Measurements from ENCODE around the gene CFAP90. TPM values are rescaled to one million over a fixed set of nuclear protein-coding genes. Genes with fewer than 3 reads are reported as not detected.

The CFAP90 gene
- polyA plus RNA-seq, 1 of the 3 experiments (the other 2 are of a cell fraction): 0.10 TPM

DNA sequence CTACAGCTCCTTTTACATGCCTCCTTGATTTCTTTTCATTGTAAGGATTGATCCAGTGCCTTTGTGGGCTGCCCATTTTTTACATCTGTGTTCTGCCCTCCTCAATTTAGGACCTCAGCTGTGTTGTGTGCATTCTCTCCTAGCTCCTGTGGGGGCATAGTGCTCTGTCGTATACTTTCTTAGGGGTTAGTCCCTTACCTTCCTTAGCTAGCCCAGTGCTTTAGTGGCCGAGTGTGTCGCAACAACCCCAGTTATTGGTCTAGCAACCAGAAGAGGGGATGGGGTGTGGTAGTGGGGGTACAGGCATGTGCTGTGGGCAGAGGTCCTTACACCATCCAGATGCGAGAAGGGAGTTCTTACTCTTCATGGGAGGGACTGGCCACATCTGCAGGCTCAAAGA lies 30.2 kb upstream of the CFAP90 start:
- no peak overlapping the region for H3K4me2 ChIP-seq
- H3K36me3 ChIP-seq (replicated peaks in 1 of 2; ENCODE audit: control insufficient read depth in 1 of 2, insufficient read depth in 2 of 2, low read length in 1 of 2): peaks cover 55 to 81% of the 10 kb centered on the region in 2 experiments
- no peak overlapping the region for H3K4me3 ChIP-seq (ENCODE audit: low read depth in 2 of 2, low read length in 1 of 2)
- H3K27ac ChIP-seq (ENCODE audit: low read depth in 2 of 2, low read length in 1 of 2): no peak overlapping the region
- no peaks in the 10 kb centered on the region for H3K9me3 ChIP-seq
- H3F3A ChIP-seq (replicated peaks; ENCODE audit: insufficient read depth): peaks cover 3% of the 10 kb centered on the region
- no peak overlapping the region for H3K9ac ChIP-seq
- no peaks in the 10 kb centered on the region for H3K9me2 ChIP-seq
- H3K27me3 ChIP-seq (ENCODE audit: insufficient read depth): no peaks in the 10 kb centered on the region
- CTCF ChIA-PET: no interaction called here
- H3K4me1 ChIP-seq (ENCODE audit: control insufficient read depth in 1 of 2, insufficient read depth in 2 of 2, low read depth in 1 of 2, low read length in 1 of 2): peaks cover 0 to 5% of the 10 kb centered on the region in 2 experiments; a peak in 2 of 4 replicates
- POLR2A ChIA-PET: no interaction called here
- H2AFZ ChIP-seq (ENCODE audit: low read depth): no peak overlapping the region
- H4K20me1 ChIP-seq (ENCODE audit: insufficient read depth): no peaks in the 10 kb centered on the region
- peaks cover 9% of the 10 kb centered on the region; the same call in 1 of the 2 replicates for H3K79me2 ChIP-seq (ENCODE audit: insufficient read depth)
- no peak for DNase-seq
- WGBS (ENCODE audit: low lambda C conversion rate): 91% methylated on average over 4 of the region's 4 CpGs
- TF ChIP-seq, protein P1, sequence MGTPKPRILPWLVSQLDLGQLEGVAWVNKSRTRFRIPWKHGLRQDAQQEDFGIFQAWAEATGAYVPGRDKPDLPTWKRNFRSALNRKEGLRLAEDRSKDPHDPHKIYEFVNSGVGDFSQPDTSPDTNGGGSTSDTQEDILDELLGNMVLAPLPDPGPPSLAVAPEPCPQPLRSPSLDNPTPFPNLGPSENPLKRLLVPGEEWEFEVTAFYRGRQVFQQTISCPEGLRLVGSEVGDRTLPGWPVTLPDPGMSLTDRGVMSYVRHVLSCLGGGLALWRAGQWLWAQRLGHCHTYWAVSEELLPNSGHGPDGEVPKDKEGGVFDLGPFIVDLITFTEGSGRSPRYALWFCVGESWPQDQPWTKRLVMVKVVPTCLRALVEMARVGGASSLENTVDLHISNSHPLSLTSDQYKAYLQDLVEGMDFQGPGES (IDR thresholded peaks at IDR 0.05; ENCODE audit: low read depth, low read length): no peak
- no peak for TF ChIP-seq TCF12 (IDR thresholded peaks at IDR 0.05)
- TF ChIP-seq JUND (IDR thresholded peaks at IDR 0.05): no peak
- no peak for TF ChIP-seq USF2 (IDR thresholded peaks at IDR 0.05; ENCODE audit: borderline replicate concordance, low read depth, low read length)
- TF ChIP-seq, protein P2, sequence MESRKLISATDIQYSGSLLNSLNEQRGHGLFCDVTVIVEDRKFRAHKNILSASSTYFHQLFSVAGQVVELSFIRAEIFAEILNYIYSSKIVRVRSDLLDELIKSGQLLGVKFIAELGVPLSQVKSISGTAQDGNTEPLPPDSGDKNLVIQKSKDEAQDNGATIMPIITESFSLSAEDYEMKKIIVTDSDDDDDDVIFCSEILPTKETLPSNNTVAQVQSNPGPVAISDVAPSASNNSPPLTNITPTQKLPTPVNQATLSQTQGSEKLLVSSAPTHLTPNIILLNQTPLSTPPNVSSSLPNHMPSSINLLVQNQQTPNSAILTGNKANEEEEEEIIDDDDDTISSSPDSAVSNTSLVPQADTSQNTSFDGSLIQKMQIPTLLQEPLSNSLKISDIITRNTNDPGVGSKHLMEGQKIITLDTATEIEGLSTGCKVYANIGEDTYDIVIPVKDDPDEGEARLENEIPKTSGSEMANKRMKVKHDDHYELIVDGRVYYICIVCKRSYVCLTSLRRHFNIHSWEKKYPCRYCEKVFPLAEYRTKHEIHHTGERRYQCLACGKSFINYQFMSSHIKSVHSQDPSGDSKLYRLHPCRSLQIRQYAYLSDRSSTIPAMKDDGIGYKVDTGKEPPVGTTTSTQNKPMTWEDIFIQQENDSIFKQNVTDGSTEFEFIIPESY (IDR thresholded peaks at IDR 0.05; ENCODE audit: borderline replicate concordance, low read depth): no peak
- TF ChIP-seq MEF2A (IDR thresholded peaks at IDR 0.05; ENCODE audit: borderline replicate concordance, low read depth): no peak
- no peak for TF ChIP-seq ELF1 (IDR thresholded peaks at IDR 0.05)
- no peak for TF ChIP-seq EZH2phosphoT487 (IDR thresholded peaks at IDR 0.05; ENCODE audit: borderline replicate concordance, low read depth)
- TF ChIP-seq GABPA (IDR thresholded peaks at IDR 0.05; ENCODE audit: low read depth): no peak
- no peak for TF ChIP-seq FOXJ3 (CRISPR knock-in tag; IDR thresholded peaks at IDR 0.05)
- TF ChIP-seq YY1 (IDR thresholded peaks at IDR 0.05; ENCODE audit: low read depth): no peak
- no peak for TF ChIP-seq TEAD4 (IDR thresholded peaks at IDR 0.05; ENCODE audit: borderline replicate concordance, insufficient read depth)
- no peak for TF ChIP-seq TAF1 (IDR thresholded peaks at IDR 0.05; ENCODE audit: borderline replicate concordance, low read depth, low read length)
- TF ChIP-seq NFIC (IDR thresholded peaks at IDR 0.05; ENCODE audit: borderline replicate concordance): no peak
- TF ChIP-seq, protein P3, sequence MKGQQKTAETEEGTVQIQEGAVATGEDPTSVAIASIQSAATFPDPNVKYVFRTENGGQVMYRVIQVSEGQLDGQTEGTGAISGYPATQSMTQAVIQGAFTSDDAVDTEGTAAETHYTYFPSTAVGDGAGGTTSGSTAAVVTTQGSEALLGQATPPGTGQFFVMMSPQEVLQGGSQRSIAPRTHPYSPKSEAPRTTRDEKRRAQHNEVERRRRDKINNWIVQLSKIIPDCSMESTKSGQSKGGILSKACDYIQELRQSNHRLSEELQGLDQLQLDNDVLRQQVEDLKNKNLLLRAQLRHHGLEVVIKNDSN (IDR thresholded peaks at IDR 0.05; ENCODE audit: borderline replicate concordance, low read depth): no peak
- TF ChIP-seq RFX5 (IDR thresholded peaks at IDR 0.05; ENCODE audit: low read length): no peak
